HUES48 (cell line): Measurements from ENCODE around the gene MAN2B2.

Source experiments
- H3K27ac ChIP-seq: one replicate; pipeline ENCODE4 v1.7.0; 2013; ENCODE audit warnings: low read depth, low read length, inconsistent platforms
- H3K27me3 ChIP-seq: 2 replicates; pipeline ENCODE4 v1.6.1; 2013; ENCODE audit warnings: mild to moderate bottlenecking, low read length; ENCODE audit not compliant: control insufficient read depth, insufficient read depth
- H3K36me3 ChIP-seq: 2 replicates; pipeline ENCODE4 v1.6.1; 2013; ENCODE audit warnings: low read length; ENCODE audit not compliant: control insufficient read depth, insufficient read depth
- H3K4me1 ChIP-seq: 2 replicates; pipeline ENCODE4 v1.6.1; 2013; ENCODE audit warnings: mild to moderate bottlenecking, low read length; ENCODE audit not compliant: control insufficient read depth, insufficient read depth
- H3K4me3 ChIP-seq: 2 replicates; pipeline ENCODE4 v1.5.1; 2013; ENCODE audit warnings: mild to moderate bottlenecking, low read depth, low read length
- H3K9ac ChIP-seq: 2 replicates; pipeline ENCODE4 v1.6.1; 2013; ENCODE audit warnings: mild to moderate bottlenecking, low read depth, low read length, moderate library complexity
- H3K9me3 ChIP-seq: 2 replicates; pipeline ENCODE4 v1.6.1; 2013; ENCODE audit warnings: low read length; ENCODE audit not compliant: control insufficient read depth, insufficient read depth

The MAN2B2 gene

DNA sequence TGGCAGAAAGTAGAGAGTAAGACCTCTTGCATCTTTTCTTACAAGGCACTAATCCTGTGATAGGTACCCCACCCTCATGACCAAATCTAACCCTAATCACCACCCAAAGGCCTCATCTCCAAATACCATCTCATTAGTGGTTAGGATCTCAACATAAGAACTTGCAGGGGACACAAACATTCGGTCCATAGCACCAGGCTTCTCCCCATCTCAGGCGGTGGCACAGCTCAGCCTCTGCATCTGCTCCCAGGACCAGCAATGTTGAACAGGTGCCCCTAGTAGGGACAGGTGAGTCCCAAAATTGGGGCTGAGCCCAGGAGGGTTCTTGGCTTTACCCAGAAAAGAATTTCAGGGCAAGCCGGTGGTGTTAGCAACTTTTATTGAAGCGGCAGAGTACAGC is 57.1 kb downstream of the MAN2B2 start:
- no peaks in the 10 kb centered on the region for H3K27me3 ChIP-seq
- no peak overlapping the region for H3K27ac ChIP-seq
- H3K36me3 ChIP-seq, result no peaks in the 10 kb centered on the region
- H3K4me1 ChIP-seq, result peaks cover 8% of the 10 kb centered on the region
- H3K4me3 ChIP-seq, result no peak overlapping the region
- H3K9ac ChIP-seq, result no peak overlapping the region
- H3K9me3 ChIP-seq, result no peaks in the 10 kb centered on the region

DNA sequence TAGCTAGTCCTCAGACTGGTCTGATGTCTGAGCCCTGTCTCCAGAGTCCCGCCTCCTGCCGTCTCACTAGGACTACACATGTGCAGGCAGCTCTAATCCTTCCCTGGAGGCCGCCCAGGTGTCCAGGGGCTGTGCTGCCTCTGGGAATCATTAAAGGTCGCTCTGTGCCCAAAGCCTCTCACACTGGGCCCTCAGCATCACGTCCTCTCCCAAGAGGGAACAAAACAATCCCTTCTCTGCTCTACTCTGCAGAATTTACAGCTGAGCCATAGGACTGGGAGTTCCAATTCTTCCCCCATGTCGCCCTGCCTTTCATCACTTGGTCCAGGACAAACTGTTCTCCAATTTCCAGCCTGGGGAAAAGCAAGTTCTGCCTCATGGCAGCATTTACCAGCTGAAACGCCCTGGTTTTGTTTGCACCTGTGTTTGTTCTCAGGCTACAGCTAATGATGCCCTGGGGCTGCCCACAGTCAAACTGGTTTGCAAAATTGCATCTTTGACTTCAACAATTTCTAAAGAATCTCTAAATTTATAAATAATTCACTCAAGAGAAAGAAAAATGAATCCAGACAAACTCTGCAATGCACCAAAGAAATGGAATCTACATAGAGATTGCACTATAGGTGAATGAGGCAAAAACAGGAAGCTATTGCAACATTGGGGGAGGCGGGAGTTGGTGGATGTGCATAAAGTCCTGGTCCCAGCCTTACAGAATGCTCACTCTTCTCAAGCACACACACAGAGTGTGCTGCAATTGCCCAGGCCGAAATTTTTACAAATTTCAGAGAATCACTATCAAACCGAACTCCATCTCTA is 58.3 kb downstream of the MAN2B2 start:
- no peaks in the 10 kb centered on the region for H3K9me3 ChIP-seq
- H3K9ac ChIP-seq, result peak overlapping the region; percentile 21; the same call in 1 of the 2 replicates
- no peak overlapping the region for H3K4me3 ChIP-seq
- H3K27me3 ChIP-seq, result no peaks in the 10 kb centered on the region
- H3K27ac ChIP-seq, result no peak overlapping the region
- peaks cover 8% of the 10 kb centered on the region for H3K4me1 ChIP-seq
- no peaks in the 10 kb centered on the region for H3K36me3 ChIP-seq

DNA sequence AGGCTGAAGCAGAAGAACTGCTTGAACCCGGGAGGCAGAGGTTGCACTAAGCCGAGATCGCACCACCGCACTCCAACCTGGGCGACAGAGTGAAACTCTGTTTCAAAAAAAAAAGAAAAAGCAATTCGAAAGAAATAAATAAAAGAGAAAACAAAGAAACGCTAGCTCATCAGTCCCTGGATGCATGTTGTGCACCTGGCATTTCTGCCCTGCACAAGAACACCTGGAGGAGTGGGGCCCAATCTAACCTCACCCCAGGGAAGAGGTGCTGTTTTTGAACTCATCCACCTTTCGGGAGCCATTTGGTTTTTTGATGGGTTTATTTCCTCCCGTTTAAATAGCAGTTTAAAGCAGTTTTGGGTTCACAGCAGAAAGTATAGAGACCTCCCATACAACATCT is 59.8 kb downstream of the MAN2B2 start:
- no peaks in the 10 kb centered on the region for H3K27me3 ChIP-seq
- no peak overlapping the region for H3K4me3 ChIP-seq
- H3K27ac ChIP-seq, result no peak overlapping the region
- H3K4me1 ChIP-seq, result peaks cover 8% of the 10 kb centered on the region
- H3K9me3 ChIP-seq, result no peaks in the 10 kb centered on the region
- no peaks in the 10 kb centered on the region for H3K36me3 ChIP-seq
- no peak overlapping the region for H3K9ac ChIP-seq

DNA sequence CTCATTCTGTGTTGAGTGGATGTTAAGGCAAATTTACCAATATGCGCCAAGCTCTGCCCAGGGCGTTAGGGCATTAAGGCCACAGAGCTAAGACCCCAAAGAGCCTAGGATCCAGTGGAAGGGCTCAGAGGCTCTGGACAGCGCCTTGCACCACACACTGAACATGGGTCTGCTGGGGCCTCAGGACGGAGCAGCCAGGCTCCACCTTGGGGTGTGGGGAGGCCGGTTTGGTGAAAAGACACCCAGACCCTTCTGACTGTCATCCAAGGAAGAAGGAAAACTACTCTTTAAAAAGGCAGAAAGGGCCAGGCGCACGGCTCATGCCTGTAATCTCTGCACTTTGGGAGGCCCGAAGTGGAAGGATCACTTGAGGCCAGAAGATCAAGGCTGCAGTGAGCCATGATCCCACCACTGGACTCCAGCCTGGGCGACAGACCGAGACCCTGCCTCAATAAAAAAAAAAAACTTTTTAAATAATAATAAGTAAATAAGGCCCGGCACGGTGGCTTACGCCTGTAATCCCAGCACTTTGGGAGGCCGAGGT is 64.2 kb downstream of the MAN2B2 start:
- Histone ChIP-seq H3K27me3 (no peaks in the 10 kb centered on the region), H3K27ac (no peak overlapping the region), H3K9me3 (no peaks in the 10 kb centered on the region), H3K36me3 (peaks cover 20% of the 10 kb centered on the region), H3K4me1 (peaks cover 14% of the 10 kb centered on the region; the same call in 1 of the 2 replicates), H3K4me3 (no peak overlapping the region), H3K9ac (no peak overlapping the region)

DNA sequence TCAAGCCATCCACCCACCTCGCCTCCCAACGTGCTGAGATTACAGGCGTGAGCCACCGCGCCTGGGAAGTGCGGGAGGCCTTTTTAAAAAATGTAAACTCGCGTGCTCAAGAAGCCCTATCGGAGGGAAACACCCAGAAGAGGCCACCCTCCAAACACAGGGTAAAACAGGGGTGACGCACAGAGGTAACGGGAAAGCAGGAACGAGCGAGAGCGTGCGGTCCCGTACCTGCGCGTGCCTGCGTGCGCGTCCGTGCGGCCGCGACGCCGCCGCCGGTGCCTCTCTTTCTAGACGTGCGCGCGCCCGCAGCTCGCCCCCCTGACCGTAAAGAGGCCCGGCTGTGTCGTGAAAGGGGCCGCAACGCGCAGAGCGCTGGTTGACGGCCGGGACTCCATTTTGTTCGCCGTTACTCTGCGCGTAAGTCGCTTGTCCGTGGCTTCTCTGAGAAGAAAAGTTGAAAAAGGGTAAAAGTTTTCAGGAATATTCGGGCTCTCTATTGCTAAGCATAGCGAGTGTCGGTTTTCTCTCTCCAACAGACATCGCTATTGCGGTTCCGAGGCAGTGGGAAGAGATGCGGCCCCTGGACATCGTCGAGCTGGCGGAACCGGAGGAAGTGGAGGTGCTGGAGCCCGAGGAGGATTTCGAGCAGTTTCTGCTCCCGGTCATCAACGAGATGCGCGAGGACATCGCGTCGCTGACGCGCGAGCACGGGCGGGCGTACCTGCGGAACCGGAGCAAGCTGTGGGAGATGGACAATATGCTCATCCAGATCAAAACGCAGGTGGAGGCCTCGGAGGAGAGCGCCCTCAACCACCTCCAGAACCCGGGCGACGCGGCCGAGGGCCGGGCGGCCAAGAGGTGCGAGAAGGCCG is 65.5 kb downstream of the MAN2B2 start, which contains the start of gene MRFAP1:
Gene MRFAP1 (plus strand): TSS at position 394 of the 872 bp plus-strand sequence. CDS start 178 bp downstream, at position 572.
- Histone ChIP-seq H3K36me3 (peaks cover 20% of the 10 kb centered on the region), H3K9ac (peak within 1 kb of the TSS; percentile 88), H3K4me3 (peak within 1 kb of the TSS; percentile 96), H3K27ac (peak within 1 kb of the TSS; percentile 97), H3K27me3 (no peaks in the 10 kb centered on the region), H3K4me1 (peaks cover 14% of the 10 kb centered on the region; the same call in 1 of the 2 replicates), H3K9me3 (no peaks in the 10 kb centered on the region)

DNA sequence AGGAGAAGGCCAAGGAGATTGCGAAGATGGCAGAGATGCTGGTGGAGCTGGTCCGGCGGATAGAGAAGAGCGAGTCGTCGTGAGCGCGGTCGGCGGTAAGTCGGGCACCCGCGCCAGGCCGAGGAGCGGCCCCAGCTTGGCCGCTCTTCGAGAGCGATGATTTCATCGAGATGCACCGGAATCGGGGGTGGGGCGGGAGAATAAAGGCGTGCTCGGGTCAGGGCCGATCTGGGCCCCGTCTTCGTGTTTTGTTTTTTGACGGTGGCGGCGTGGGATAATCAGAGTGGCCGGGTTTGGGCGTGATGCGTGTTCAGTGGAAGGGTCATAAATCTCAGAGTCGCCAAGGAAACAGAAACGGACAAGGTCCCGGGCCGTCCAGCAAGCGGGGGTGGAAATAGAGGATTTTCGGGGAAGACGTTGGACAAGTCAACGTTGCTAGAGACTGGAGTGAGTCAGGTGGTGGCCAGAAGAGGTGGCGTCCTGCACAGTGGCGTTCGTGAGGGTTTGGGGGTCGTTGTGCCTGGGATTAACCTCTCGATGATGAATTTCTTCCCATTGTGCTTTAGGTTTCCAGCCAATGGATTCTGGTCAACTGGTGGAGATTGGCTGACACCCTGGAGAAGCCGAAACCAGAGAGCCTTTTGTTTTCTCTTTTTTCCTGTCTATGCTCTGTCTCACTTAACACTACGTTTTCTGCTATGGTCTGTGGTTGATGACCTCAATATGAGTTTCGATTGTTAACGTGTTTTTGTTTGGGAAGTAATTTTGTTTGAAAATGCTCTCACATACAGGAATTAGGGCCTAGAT is 66.4 kb downstream of the MAN2B2 start:
- Histone ChIP-seq H3K36me3 (peaks cover 20% of the 10 kb centered on the region), H3K9me3 (no peaks in the 10 kb centered on the region), H3K27ac (peak overlapping the region; percentile 97), H3K4me3 (peak overlapping the region; percentile 96), H3K4me1 (peaks cover 14% of the 10 kb centered on the region; the same call in 1 of the 2 replicates), H3K9ac (peak overlapping the region; percentile 88), H3K27me3 (no peaks in the 10 kb centered on the region)

DNA sequence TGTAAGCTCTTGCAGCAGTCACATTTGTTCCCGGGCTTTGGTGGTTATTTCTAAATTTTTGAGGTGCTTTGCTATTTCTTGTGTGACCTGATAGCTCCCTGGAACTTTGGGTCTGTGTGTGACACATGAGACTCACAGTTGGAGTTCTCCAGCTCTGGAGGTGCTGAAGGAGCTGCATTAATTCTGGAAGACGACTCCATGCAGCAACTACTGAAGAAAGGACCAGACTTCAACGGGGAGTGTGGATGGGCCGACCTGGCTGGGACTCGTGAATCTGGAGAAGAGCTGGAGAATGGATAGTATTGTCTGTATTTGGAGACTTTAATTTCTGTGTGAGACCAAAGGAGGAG is 67.0 kb downstream of the MAN2B2 start:
- Histone ChIP-seq H3K9ac (peak overlapping the region; percentile 88; the same call in 1 of the 2 replicates), H3K27me3 (no peaks in the 10 kb centered on the region), H3K36me3 (peaks cover 20% of the 10 kb centered on the region), H3K4me3 (peak overlapping the region; percentile 96), H3K9me3 (no peaks in the 10 kb centered on the region), H3K27ac (no peak overlapping the region), H3K4me1 (peaks cover 14% of the 10 kb centered on the region; the same call in 1 of the 2 replicates)

DNA sequence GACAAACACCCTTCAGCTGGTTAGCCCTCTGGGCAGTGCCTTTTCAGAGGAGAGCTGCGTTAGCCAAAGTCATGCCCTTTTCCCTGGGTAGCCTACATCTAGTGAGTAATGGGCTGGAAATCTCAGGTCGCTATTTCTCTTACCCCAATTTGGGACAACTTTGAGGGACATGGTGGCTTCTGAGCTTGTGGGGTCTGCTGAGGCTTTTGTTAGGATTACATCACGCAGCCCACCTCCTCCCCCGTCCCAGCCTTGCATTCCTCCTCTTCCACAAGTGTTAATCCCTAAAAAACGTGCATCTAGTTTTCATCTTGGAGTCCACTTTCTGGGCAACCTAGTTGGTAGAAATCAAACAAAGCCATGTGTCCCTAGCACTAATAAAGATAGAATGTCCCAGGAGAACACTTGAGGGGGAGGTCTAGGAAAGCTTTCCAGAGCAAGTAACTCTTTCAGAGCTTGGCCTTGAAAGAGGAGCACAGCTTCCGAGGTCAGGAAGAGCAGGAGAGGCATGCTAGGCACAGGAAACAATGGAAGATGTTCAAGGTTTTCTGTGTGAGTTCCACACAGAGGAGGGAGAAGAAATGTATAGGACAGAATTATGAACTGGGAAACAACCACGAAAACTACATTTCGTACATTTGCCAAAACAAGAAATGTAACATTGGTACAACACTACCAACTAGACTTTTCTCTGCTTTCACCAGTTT is 68.3 kb downstream of the MAN2B2 start:
- peaks cover 14% of the 10 kb centered on the region; the same call in 1 of the 2 replicates for H3K4me1 ChIP-seq
- H3K27ac ChIP-seq, result peak overlapping the region; percentile 11
- no peaks in the 10 kb centered on the region for H3K9me3 ChIP-seq
- H3K36me3 ChIP-seq, result peaks cover 20% of the 10 kb centered on the region
- 0 out of 2 replicates have a peak overlapping the region, but pooled peaks have one; percentile 1 for H3K9ac ChIP-seq
- H3K4me3 ChIP-seq, result 0 out of 2 replicates have a peak overlapping the region, but pooled peaks have one; percentile 8
- H3K27me3 ChIP-seq, result no peaks in the 10 kb centered on the region

DNA sequence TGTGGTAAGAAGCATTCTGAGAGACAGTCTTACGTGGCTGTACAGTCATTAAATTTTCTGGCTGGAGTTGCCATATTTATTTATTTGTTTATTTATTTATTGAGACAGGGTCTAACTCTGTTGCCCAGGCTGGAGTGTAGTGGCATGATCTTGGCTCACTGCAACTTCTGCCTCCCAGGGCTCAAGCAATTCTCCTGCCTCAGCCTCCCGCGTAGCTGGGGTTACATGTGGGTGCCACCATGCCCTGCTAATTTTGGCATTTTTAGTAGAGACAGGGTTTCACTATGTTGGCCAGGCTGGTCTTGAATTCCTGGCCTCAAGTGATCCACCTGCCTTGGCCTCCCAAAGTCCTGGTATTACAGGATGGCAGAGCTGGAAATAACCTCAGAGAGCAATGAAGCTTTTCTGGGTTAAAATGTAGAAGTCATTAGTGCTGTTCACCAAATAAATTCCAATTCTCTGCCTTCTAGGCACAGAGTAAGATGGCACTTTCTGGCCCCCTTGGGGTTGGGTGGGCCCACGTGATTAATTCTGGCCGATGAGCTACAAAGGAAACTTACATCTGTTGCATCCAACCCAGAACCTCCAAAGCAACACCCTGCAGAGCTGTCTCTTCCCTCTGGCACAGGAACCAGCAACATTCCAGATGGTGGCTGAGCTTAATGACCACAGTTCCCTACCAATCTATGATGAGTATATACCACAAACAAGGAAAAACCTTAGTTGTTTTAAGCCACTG is 70.0 kb downstream of the MAN2B2 start:
- peaks cover 20% of the 10 kb centered on the region for H3K36me3 ChIP-seq
- no peaks in the 10 kb centered on the region for H3K9me3 ChIP-seq

More for the DNA sequence above, 70.0 kb downstream of the MAN2B2 start:
- Histone ChIP-seq H3K4me3 (no peak overlapping the region), H3K27me3 (no peaks in the 10 kb centered on the region), H3K27ac (no peak overlapping the region), H3K9ac (no peak overlapping the region), H3K4me1 (peaks cover 14% of the 10 kb centered on the region; the same call in 1 of the 2 replicates)
